GM10266 (cell line): ENCODE measurements around the gene LIPA.
"Not testable (repeated sequence)": the region's sequence is repeated elsewhere in the genome, so short reads cannot be mapped to it uniquely, and the experiment has no call there.

Source experiments
- DNase-seq: peaks from one replicate; pipeline ENCODE4 v3.0.0; 2012; ENCODE audit errors: extremely low spot score
- CTCF ChIP-seq: IDR thresholded peaks from 2 replicates; pipeline ENCODE4 v1.5.1; 2012; ENCODE audit warnings: mild to moderate bottlenecking, low read depth; ENCODE audit not compliant: control insufficient read depth, insufficient read depth; ENCODE audit errors: missing control alignments

LIPA gene

GRCh38 chr10:89294721-89295239 lies 43.2 kb upstream of the LIPA start:
- TF ChIP-seq CTCF: no peak

GRCh38 chr10:89285303-89285702 lies 33.7 kb upstream of the LIPA start:
- not testable (repeated sequence) for DNase-seq

More at GRCh38 chr10:89294721-89295239, 43.2 kb upstream of the LIPA start:
- no peak for DNase-seq

- DNase-seq: not testable (repeated sequence)
Observed at GRCh38 chr10:89284711-89285110, 33.1 kb upstream of the LIPA start.

GRCh38 chr10:89283936-89284475 lies 32.4 kb upstream of the LIPA start:
- TF ChIP-seq CTCF: no peak

GRCh38 chr10:89283025-89283935 lies 31.7 kb upstream of the LIPA start:
- no peak for TF ChIP-seq CTCF
- DNase-seq: no peak

More at GRCh38 chr10:89283936-89284475, 32.4 kb upstream of the LIPA start:
- DNase-seq: no peak

GRCh38 chr10:89281606-89282395 lies 30.2 kb upstream of the LIPA start:
- TF ChIP-seq CTCF: no peak
- no peak for DNase-seq

- no peak for DNase-seq
- TF ChIP-seq CTCF: no peak
Observed at GRCh38 chr10:89280508-89280907, 28.9 kb upstream of the LIPA start.
